Stimulated activated CD8-positive, alpha-beta memory T cell treated with anti-CD3 and anti-CD28 coated beads, Interleukin-7, amount 100 ng/mL, for 4 hours (primary cell): ENCODE results near the gene PNPO.

Source experiments
- DNase-seq, 2 donors: peaks; one replicate each; pipeline ENCODE4 v3.0.0-alpha.2; 2020; ENCODE audit warnings: low read depth in 2 of 2

PNPO gene

GRCh38 chr17:47949946-47950345 lies 8.6 kb downstream of the PNPO start:
- DNase-seq = no peak

- DNase-seq = no peak
These were observed 9.1 kb downstream of the PNPO start for GRCh38 chr17:47950448-47950847.

GRCh38 chr17:47952171-47953021 lies 11.0 kb downstream of the PNPO start:
- no peak for DNase-seq

GRCh38 chr17:47953909-47954308 lies 12.5 kb downstream of the PNPO start:
- DNase-seq = no peak

GRCh38 chr17:47955497-47956461 lies 14.4 kb downstream of the PNPO start:
- DNase-seq = no peak

- no peak for DNase-seq
These were observed 15.6 kb downstream of the PNPO start for GRCh38 chr17:47956791-47957590.

GRCh38 chr17:47957591-47958490 lies 16.5 kb downstream of the PNPO start, which contains the start of gene PRR15L:
Gene PRR15L, minus strand, starts transcription at chr17:47957883. Its CDS starts 4,649 bp downstream, at chr17:47953234.
- no peak for DNase-seq

- no peak for DNase-seq
These were observed 18.7 kb downstream of the PNPO start for GRCh38 chr17:47959825-47960655.

GRCh38 chr17:47961406-47961805 lies 20.0 kb downstream of the PNPO start:
- DNase-seq = no peak

GRCh38 chr17:47962901-47963300 lies 21.5 kb downstream of the PNPO start:
- DNase-seq = no peak

- no peak for DNase-seq
These were observed 23.5 kb downstream of the PNPO start for GRCh38 chr17:47964856-47965255.

- no peak for DNase-seq
These were observed 24.7 kb downstream of the PNPO start for GRCh38 chr17:47966079-47966519.

GRCh38 chr17:47967607-47968252 lies 26.4 kb downstream of the PNPO start:
- no peak for DNase-seq

- DNase-seq = no peak
These were observed 27.5 kb downstream of the PNPO start for GRCh38 chr17:47968836-47969235.

- no peak for DNase-seq
These were observed 28.8 kb downstream of the PNPO start for GRCh38 chr17:47969930-47970724.

GRCh38 chr17:47970725-47971499 lies 29.5 kb downstream of the PNPO start, which contains the start of gene CDK5RAP3:
Gene CDK5RAP3, plus strand, starts transcription at chr17:47971113. Its CDS starts 34 bp downstream, at chr17:47971147.
- DNase-seq = peak; percentile 95 to 97

GRCh38 chr17:47973541-47973940 lies 32.2 kb downstream of the PNPO start:
- DNase-seq = no peak
